IMR-90 (cell line): ENCODE results near the gene PTP4A2. TPM values are rescaled to one million over a fixed set of nuclear protein-coding genes. Genes with fewer than 3 reads are reported as not detected.

Experiments used
- FOS ChIP-seq: fragments of 150-350 bp; IDR thresholded peaks from 2 replicates; pipeline ENCODE4 v1.6.1; 2016; ENCODE audit warnings: low read depth, low read length
- MAFK ChIP-seq: IDR thresholded peaks from 2 replicates; pipeline ENCODE4 v1.6.1; 2012; ENCODE audit warnings: low read depth, low read length, improper control_type of control experiment
- MXI1 ChIP-seq: IDR thresholded peaks from 2 replicates; pipeline ENCODE4 v1.6.1; 2012; ENCODE audit warnings: low read depth, mild to moderate bottlenecking, low read length, moderate library complexity, borderline replicate concordance
- NFE2L2 ChIP-seq: fragments of 150-350 bp; IDR thresholded peaks from 2 replicates; pipeline ENCODE4 v1.6.1; 2016; ENCODE audit warnings: low read depth, mild to moderate bottlenecking, low read length
- POLR2A ChIP-seq: IDR thresholded peaks from 2 replicates; pipeline ENCODE4 v1.6.1; 2012; ENCODE audit warnings: mild to moderate bottlenecking, low read depth, low read length
- RAD21 ChIP-seq: IDR thresholded peaks from 2 replicates; pipeline ENCODE4 v1.6.1; 2012; ENCODE audit warnings: low read length, improper control_type of control experiment
- SMC3 ChIP-seq: fragments of 150-350 bp; IDR thresholded peaks from 2 replicates; pipeline ENCODE4 v1.6.1; 2016; ENCODE audit warnings: low read depth, mild to moderate bottlenecking, antibody characterized with exemption, low read length, moderate library complexity
- polyA plus RNA-seq, 3 experiments: library from polyadenylated mRNA; depleted of rRNA; stranded (reverse); fragments of >200 nt; gene quantifications; 2 replicates each; pipeline ENCODE4 v1.2.3, GENCODE V29; 2012; ENCODE audit warnings: low replicate concordance in 1 of 3
- total RNA-seq: library from RNA; depleted of rRNA; stranded (reverse); fragments of >200 nt; gene quantifications from 2 replicates; pipeline ENCODE4 v1.2.3, GENCODE V29; 2012
- TF ChIP-seq, protein P1 (sequence below): fragments of 150-350 bp; IDR thresholded peaks from 2 replicates; pipeline ENCODE4 v1.6.1; 2017; ENCODE audit warnings: mild to moderate bottlenecking, antibody characterized with exemption, low read length, low read depth

Gene PTP4A2
- total and polyA plus RNA-seq, 2 of the 4 experiments (the other 2 are of a cell fraction): 135 to 328 TPM

DNA sequence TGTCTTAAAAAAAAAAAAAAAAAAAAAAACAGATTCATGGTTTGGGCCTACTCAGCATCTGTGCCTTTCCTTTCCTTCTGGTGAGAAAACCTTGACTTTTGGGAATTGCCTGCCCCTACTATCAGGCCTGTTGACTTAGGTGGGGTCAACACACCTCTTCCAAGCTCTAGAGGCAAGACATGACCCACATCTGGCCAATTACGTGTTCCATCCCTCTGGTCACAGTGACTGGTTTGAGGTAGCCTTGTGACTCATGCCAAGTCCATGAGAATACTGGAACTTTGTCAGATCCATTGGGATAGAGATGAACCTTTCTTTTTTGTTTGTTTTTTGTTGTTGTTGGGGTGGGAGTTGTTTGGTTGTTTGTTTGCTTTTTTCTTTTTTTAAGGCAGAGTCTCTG is 38.2 kb upstream of the PTP4A2 start (continued):
- TF ChIP-seq, protein P1, sequence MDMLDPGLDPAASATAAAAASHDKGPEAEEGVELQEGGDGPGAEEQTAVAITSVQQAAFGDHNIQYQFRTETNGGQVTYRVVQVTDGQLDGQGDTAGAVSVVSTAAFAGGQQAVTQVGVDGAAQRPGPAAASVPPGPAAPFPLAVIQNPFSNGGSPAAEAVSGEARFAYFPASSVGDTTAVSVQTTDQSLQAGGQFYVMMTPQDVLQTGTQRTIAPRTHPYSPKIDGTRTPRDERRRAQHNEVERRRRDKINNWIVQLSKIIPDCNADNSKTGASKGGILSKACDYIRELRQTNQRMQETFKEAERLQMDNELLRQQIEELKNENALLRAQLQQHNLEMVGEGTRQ: no peak
- no peak for TF ChIP-seq NFE2L2
- TF ChIP-seq SMC3: no peak
- no peak for TF ChIP-seq RAD21
- no peak for TF ChIP-seq MXI1
- no peak for TF ChIP-seq MAFK
- TF ChIP-seq POLR2A: no peak
- no peak for TF ChIP-seq FOS
